Activated T-cell treated with anti-CD3 and anti-CD28 coated beads for 24 hours (primary cell): ENCODE results near the gene MACROD2.
"Not testable (repeated sequence)": the region's sequence is repeated elsewhere in the genome, so short reads cannot be mapped to it uniquely, and the experiment has no call there.

Experiments used
- DNase-seq: peaks from one replicate; pipeline ENCODE4 v3.0.0-alpha.2; 2020; ENCODE audit warnings: low read depth

Gene MACROD2

DNA sequence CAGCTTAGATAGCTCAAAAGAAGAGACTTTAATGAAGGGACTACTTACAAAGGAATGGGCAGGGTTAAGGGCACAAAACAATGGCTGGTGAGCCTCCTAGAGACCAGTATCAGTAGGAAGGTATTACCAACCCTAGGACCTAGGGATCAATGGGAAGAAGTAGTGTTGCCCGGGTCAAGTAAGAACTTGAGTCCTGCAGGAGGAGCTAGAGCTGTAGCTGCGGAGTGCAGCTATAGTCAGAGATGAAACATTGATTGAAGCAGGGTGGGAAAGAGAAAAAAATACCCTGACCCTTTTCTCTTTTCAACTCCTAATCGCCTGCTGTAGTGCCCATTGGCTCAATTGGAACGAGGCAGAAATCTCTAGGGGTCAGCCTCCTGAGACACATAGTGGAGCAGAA, 198.1 kb downstream of the MACROD2 start:
- DNase-seq = no peak

DNA sequence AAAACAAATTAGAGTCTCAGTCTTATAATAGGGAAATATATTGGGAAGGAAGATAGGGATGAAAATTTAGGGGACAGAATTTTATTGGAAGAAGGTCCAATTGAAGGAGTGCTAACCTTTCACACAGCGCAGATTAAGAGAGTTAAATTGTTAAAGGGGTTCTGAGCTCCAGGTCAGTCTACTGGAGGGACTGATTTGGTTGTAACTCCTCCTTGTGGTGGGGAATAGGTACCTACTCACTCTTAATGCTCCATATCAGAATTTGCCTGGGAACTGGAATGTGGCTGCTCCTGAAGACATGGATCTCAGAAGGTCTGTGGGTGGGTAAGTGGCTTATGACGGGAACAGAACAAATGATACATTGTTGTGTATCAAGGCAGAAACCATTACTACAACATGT, 198.6 kb downstream of the MACROD2 start:
- no peak for DNase-seq

DNA sequence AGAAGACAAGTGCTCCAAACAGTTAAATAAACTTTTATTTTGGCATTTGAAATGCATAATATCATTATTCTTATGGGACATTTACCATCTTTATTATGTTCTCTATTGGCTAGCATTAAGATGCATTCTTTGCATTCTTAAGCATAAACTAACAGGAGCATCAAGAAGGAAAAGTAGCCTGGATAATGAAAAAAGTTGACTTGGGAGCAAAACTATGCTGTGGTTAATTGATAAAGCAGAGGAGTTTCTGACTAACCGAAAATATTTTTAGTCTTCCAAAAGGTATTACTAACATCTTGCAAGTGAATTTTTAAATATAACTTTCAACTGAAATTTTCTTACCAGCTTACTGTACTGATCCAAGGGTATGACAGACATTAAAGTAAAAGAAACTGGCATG, 201.8 kb downstream of the MACROD2 start:
- DNase-seq = no peak

DNA sequence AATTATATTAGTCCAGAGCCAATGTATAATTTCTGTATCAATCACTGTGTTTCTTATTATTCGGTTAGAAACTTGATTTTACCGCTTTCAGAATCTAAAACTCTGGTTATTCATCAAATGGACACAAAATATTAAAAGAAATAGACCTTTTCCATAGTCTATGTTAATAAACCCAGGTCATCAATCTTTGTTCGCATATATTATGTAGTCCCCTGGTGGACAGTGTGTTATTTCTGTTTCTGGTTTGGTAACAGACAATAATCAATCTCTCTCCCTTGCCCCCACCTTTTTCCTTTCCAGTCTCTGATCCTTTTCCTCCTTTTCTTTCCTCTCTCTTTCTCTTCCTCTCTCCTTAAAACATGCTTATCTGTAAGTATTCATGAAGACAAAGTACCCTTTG, 203.1 kb downstream of the MACROD2 start:
- no peak for DNase-seq

DNA sequence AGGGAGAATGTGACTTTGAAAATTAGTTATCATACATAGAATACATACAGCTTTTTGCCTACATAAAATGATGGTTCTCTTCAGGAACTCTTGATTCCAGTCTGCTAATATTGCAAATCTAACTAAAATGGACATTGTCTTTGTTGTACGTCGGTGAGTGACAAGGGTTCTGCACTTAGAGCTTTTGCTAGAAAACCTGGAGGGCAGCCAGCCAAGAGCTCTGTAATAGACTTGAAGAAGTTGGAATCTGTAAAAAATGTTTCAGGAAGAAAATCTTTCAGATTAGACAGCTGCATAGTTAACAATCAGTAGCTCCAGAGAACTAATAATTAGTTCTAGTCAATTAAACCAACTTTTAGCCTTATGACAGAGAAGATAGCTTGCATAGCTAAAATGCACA, 203.8 kb downstream of the MACROD2 start:
- no peak for DNase-seq

DNA sequence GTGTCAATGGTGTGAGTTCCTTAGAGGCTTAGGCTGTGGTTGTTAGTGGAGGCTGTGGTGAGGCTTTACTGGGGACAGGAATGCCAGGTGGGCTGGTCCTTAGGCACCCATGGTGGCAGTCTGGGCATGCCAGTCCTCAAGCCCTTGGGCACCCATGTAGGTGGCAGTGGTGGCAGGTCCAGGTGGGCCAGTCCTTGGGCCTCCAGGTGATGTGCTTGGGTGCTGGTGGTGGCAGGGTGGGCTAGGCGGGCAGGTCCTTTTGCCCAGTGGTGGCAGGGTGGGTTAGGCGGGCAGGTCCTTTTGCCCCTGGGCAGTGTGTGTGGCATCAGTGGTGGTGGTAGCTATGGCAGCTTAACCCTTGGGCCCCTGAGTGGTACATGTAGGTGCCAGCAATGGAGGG, 208.3 kb downstream of the MACROD2 start:
- no peak for DNase-seq

DNA sequence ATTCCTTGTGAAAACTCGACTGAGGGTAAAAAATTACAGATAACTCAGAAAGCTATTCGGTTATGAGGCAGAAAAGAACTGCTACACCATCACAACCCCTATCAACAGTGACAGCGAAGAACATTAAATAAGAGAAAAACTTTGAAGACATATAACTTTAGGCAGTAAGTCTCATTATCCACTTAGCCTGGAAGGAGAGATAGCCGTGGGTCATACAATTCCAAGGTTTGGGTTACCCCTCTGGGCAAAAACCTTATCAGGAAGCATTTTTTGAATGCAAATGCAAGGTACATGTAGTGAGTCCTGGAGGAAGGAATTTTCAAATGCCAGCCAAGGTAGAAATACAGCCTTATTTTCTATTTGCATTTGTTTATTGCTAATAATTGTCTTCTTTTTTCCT, 212.3 kb downstream of the MACROD2 start:
- no peak for DNase-seq

DNA sequence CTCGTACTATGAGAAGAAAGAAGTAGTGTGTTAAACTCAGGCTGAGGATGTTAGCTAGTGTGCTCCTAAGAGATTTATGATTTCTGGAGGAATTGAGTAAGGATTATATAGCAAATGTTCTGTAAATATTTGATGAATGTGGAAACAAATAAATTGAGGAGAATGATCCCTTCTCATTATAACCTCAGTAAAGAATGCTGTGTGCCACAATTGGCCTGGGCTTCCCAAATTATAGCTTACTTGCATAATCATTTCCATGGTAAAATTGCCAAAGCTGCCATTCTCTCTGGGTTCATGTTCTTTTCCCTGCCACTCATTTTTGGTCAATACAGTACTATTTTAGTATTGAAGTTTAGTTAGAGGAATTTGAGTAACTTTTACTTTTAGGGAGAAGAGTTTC, 213.6 kb downstream of the MACROD2 start:
- DNase-seq = no peak

DNA sequence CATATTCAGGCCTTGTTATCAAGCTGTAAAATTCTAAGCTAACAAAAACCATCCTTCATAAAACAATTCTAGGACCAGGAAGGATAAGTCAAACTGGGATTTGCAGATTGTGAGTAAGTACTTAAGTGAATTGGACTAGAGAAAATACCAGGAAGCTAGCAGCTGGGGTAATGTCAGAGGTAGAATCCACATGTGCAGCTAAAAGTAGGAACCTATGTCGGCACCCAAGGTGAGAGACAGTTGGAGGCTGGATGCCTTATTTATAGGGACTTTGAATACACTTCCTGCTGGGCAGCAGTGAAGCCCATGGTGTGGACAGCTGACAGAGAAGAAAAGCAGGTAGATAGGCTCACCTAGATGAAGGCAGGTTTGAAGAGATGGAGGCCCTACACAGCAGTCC, 214.8 kb downstream of the MACROD2 start:
- no peak for DNase-seq

DNA sequence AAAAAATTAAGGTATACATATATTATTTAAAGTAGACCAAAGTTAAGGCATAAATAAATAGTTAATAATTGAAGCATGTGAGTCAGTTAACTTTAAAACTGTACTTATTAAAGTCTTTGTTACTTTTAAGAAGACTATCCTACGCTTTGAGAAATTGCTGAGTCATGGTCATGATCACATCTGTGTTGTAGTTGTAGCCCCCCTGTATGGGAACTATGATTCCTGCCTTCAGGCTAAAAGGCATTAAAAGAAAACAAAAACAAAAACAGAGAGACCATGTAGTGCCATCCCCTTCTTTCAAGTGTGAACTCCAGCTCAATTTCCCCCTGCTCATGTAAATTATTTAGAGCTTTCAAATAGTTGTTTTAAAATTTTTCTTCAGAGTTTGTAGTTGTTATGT, 218.7 kb downstream of the MACROD2 start:
- DNase-seq = no peak

DNA sequence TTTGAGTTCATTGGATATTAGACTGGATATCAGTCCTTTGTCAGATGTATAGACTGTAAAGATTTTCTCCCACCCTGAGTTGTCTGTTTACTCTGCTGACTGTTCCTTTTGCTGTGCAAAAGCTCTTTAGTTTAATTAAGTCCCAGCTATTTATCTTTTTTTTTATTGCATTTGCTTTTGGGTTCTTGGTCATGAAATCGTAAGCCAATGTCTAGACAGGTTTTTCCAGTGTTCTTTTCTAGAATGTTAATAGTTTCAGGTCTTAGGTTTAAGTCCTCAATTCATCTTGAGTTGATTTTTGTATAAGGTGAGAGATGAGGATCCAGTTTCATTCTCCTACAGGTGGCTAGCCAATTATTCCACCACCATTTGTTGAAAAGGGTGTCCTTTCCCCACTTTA, 220.6 kb downstream of the MACROD2 start:
- not testable (repeated sequence) for DNase-seq

DNA sequence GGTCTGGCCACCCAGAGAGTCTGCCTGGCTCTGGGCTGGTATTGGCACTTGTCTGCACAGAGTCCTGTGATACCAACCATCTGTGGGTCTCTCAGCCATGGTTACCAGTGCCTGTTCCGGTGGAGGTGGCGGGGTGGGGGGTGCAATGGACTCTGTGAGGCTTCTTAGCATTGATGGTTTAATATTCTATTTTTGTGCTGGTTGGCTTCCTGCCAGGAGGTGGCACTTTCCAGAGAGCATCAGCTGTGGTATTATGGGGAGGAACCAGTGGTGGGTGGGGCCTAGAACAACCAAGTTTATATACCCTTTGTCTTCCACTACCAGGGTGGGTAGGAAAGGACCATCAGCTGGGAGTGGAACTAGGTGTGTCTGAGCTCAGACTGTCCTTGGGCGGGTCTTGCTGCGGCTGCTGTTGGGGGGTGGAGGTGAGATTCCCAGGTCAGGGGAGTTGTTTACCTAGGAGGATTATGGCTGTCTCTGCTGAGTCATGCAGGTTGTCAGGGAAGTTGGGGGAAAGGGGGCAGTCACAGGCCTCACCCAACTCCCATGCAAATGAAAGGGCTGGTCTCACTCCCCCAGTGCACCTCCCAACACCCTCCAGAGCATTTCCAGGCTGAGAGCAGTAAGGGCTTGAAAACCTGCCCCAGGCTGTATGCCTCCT, 224.6 kb downstream of the MACROD2 start:
- DNase-seq = no peak

DNA sequence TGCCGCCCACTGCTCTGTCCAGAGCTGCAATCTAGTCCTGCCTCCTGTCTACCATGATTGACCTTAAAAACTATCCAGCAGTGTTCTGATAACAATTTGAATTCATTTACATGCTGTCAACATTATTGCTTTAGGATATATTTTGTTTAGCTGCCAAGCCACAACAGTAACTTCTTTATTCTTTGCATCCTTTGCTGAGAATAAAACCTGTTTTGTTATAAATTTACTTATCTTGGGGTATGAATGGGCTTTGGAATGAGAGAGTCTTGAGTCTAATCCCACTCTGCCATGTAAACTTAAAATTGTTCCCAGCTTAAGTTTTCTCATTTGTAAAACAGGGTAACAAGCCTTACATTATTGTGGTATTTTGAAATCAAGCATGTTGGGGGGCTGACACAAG, 225.7 kb downstream of the MACROD2 start:
- no peak for DNase-seq

DNA sequence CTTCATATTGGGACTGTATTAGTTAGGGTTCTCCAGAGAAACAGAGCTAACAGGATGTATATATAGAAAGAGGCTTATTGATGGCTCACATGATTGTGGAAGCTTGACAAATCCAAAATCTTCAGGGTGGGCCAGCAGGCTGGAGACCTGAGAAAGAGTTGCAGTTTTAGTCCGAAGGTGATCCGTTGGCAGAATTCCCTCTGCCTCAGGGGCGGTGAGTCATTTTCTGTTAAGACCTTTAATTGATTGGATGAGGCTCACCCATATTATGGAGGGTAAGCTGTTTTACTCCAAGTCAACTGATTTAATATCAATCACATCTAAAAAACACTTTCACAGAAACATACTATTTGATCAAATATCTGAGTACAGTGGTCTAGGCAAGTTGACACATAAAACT, 228.5 kb downstream of the MACROD2 start:
- DNase-seq = no peak

DNA sequence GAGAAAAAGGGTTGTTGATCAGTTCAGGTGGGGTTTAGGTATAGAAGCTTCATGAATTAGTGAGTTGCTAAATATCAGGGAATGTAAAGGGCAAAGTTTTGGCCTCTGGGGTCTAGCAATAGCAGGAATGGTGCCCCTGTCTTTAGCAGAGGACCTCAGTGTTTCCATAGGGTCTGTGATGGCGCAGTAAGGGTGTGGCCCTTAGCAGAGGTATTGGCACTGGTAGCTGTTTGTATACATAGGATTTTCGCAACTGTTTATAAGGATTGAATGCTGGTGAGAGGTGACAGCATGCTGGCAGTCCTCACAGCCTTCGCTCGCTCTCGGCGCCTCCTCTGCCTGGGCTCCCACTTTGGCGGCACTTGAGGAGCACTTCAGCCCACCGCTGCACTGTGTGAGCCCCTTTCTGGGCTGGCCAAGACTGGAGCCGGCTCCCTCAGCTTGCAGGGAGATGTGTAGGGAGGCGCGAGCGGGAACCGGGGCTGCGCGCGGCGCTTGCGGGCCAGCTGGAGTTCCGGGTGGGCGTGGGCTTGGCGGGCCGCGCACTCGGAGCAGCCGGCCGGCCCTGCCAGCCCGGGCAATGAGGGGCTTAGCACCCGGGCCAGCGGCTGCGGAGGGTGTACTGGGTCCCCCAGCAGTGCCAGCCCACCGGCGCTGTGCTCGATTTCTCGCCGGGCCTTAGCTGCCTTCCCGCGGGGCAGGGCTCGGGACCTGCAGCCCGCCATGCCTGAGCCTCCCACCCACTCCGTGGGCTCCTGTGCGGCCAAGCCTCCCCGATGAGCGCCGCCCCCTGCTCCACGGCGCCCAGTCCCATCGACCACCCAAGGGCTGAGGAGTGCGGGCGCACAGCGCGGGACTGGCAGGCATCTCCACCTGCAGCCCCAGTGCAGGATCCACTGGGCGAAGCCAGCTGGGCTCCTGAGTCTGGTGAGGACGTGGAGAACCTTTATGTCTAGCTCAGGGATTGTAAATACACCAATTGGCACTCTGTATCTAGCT, 231.0 kb downstream of the MACROD2 start:
- DNase-seq = not testable (repeated sequence)

DNA sequence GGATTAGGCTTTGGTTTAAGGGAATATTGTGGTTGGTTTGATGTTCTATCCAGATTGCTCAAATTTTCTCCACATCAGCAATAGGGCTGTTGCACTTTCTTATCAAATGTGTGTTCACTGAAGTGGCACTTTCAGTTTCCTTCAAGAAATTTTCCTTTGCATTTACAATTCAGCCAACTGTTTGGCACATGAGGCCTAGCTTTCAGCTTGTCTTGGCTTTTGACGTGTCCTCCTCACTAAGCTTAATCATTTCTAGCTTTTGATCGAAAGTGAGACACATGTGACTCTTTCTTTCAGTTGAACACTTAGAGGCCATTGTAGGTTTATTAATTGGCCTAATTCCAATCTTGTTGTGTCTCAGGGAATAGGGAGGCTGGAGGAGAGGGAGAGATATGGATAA, 237.3 kb downstream of the MACROD2 start:
- DNase-seq = no peak

DNA sequence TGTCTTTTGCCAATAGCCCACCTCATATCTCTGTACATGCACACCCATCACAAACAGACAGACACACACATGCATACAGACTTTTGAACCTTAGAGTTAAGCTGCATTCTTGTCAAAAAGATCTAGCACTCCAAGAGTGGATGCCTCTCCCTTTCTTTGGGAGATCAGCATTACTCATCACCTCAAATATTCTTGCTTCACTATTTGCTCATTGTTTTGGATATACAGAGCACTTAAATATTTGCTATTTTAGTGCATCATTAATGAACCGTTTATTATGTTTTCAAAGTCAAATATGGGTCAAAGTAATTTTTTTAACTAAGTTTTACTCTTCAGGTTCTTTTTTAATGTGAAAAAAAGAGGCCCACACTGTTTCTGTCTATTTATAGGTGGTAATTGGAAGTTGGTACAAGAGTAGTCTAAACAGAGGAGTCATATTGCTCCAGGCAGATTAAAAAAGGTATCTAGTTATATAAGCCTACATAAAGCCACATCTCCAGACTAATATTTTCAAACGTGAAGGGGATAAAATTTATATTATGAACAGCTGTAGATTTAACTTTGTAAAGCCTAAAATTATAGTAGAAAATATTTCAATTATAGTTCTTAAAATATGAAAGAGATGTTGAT, 239.5 kb downstream of the MACROD2 start:
- no peak for DNase-seq

DNA sequence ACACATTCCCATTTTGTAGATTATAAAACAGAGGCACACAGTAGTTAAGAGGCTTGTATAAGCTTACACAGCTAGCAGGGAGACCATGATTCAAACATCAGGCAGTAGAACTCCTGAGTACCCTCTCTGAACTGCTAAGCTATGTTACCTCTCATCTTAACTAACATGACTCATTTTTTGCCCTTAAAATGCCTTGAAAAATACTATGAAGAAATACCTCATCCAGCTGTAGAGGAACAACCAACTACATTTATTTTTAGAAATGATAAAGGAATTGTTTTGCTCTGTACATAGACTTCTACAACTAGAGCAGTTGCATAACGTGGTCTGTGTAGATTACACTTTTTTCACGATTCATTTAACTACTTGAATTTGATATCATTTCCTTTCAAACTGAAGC, 240.0 kb downstream of the MACROD2 start:
- DNase-seq = no peak

DNA sequence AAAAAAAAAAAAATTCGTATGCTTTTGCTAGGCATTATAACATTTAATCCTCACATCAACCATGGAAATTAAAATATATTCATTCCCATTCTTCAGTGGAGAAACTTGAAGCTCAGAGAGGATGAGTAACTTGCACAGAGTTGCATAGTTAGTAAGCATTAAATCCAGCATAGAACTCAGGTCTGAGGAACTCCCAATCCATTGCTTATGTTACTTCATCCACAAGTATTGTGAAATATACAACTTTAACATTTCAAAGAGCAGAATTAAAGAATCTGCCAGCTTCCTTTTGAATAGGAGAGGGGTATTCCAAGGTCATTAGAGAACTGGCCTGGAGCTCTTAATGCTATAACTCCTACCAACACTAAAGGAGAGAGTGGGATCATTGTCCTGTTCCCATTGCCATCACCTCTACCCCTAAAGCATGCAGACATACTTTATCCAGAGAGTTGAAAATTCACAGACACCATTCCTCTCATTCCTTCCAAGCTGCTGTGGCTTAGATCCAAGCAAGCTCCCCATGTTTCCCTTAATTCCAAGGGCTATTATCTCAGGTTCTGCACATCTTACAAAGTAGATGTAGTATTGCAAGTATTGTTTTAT, 250.2 kb downstream of the MACROD2 start:
- no peak for DNase-seq

DNA sequence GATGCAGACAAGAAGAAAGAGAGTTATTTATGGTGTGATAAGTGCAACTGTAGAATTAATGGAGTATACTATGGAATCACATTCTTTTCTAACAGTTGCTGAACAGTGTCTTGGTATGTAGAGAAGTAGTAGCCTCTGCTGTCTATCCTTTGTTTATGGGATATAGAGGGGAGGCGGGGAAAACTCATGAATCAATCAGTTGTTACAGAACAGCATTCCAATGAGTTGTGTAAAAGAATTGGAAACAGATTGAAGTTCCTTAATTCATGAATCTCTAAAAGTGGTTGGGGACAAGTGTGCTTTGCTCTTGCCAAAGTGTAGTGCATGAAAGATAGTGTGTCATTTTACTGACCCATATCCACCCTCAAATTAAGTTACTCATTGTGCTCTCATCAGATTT, 264.4 kb downstream of the MACROD2 start:
- DNase-seq = no peak

DNA sequence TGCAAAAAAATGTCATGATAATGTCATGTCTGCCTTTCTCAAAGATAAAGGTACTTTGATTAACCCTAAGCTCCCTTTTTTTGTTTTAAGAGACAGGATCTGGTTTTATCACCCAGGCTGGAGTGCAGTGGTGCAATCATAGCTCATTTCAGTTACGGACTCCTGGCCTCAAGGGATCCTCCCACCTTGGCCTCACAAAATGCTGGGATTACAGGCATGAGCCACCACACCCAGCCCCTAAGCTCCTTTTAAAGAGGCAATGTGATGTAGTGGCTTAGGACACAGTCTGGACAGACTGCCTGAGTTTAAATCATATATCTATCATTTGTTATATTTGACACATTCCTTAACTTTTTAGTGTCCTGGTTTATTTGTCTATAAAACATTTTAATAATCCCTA, 265.1 kb downstream of the MACROD2 start:
- no peak for DNase-seq

DNA sequence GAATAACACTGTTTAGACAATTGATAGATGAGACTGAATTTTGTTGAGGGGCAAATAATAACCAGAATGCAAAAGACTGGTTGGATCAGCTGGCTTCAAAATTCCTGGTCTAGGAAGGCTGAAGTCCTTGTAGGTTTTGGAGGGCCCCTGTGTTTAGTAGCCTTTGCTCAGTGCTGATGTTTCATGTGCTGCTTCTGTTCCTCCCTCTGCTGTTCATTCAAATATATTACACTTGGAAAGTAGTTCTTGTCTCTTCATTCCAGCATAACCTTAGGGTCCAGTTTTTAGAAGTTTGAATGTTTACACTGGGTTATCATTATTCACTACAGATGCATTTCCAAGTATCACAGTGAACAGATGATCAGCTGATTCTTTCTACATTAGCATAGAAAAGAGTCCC, 269.6 kb downstream of the MACROD2 start:
- DNase-seq = no peak

DNA sequence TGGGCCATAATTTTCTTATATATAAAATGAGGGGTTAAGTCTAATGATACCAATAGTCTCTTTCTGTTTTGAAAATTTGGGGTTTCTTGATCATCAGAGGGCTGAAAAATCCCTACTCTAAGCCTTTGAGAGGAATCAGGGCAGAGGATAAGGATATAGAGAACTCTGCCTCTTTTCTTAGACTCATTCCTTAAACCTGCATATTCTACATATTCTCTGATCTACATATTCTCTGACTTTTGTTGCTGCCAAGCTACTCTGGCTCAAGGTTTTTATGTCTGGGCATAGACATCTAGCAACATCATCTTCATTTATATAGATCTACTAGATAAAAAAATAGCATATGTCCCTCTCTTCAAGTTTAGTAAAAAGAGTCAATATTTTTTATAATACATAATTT, 270.9 kb downstream of the MACROD2 start:
- DNase-seq = no peak
